A549 (cell line): ENCODE data around the gene PRKAG3.

ENCODE experiments used
- CEBPB ChIP-seq, 2 experiments: fragments of >200 bp in 1 of 2; sonication (Bioruptor Twin) in 1 of 2; formaldehyde crosslinking in 1 of 2; IDR thresholded peaks; 2 replicates each; pipeline ENCODE4 v1.6.1; 2012 to 2016
- CTCF ChIP-seq: fragments of >200 bp; sonication (Bioruptor Twin); formaldehyde crosslinking; IDR thresholded peaks from 3 replicates; pipeline ENCODE4 v1.5.1; 2016
- EP300 ChIP-seq, 2 experiments: fragments of >200 bp; sonication (Bioruptor Twin); formaldehyde crosslinking; IDR thresholded peaks; 2 replicates in 1 of 2; 3 replicates in 1 of 2; pipeline ENCODE4 v1.6.1; 2016 to 2017
- HOXA7 ChIP-seq: fragments of 250-450 bp; sonication (Bioruptor Pico); IDR thresholded peaks from 2 replicates; pipeline ENCODE4 v1.5.0; 2020; ENCODE audit warnings: mild to moderate bottlenecking, moderate library complexity
- MAX ChIP-seq: IDR thresholded peaks from 2 replicates; pipeline ENCODE4 v1.6.1; 2012
- NFE2L2 ChIP-seq: fragments of 150-350 bp; conservative IDR thresholded peaks from 2 replicates; pipeline ENCODE4 v1.6.1; 2014; ENCODE audit warnings: low read length
- PHF8 ChIP-seq: fragments of 200-600 bp; sonication (generic); IDR thresholded peaks from 2 replicates; pipeline ENCODE4 v1.6.1; 2016; ENCODE audit warnings: low read depth, mild to moderate bottlenecking, antibody characterized with exemption, moderate library complexity, borderline replicate concordance
- POLR2A ChIP-seq: IDR thresholded peaks from 2 replicates; pipeline ENCODE4 v1.6.1; 2012; ENCODE audit warnings: mild to moderate bottlenecking, low read length
- POLR2AphosphoS2 ChIP-seq: conservative IDR thresholded peaks from 2 replicates; pipeline ENCODE4 v1.6.1; 2012; ENCODE audit warnings: low read length, improper control_type of control experiment, inconsistent platforms
- RNF2 ChIP-seq: fragments of 200-600 bp; sonication (generic); IDR thresholded peaks from 2 replicates; pipeline ENCODE4 v1.6.1; 2016; ENCODE audit warnings: low read depth, mild to moderate bottlenecking, antibody characterized with exemption, moderate library complexity, borderline replicate concordance
- SREBF2 ChIP-seq: fragments of 450-650 bp; IDR thresholded peaks from 2 replicates; pipeline ENCODE4 v1.6.1; 2014; ENCODE audit warnings: mild to moderate bottlenecking, moderate library complexity
- TP53 ChIP-seq: fragments of 250-450 bp; sonication (Bioruptor Pico); IDR thresholded peaks from 2 replicates; pipeline ENCODE4 v1.5.0; 2021; ENCODE audit warnings: mild to moderate bottlenecking, moderate library complexity

GRCh38 chr2:218865396-218865795 is 33.8 kb upstream of the PRKAG3 start:
- no peak for TF ChIP-seq PHF8
- no peak for TF ChIP-seq EP300 (IDR thresholded peaks at IDR 0.05)
- no peak for TF ChIP-seq CEBPB (IDR thresholded peaks at IDR 0.05)
- TF ChIP-seq CTCF = no peak
- TF ChIP-seq MAX = no peak
- no peak for TF ChIP-seq HOXA7 (CRISPR knock-in tag)
- TF ChIP-seq RNF2 = no peak
- TF ChIP-seq POLR2A = no peak
- no peak for TF ChIP-seq POLR2AphosphoS2
- no peak for TF ChIP-seq SREBF2
- no peak for TF ChIP-seq TP53 (CRISPR knock-in tag)
- no peak for TF ChIP-seq NFE2L2
